H1 (cell line): ENCODE measurements around the gene NUP205. TPM values are rescaled to one million over a fixed set of nuclear protein-coding genes. Genes with fewer than 3 reads are reported as not detected.

Source experiments
- CHD7 ChIP-seq: fragments of 300-600 bp; sonication (generic); IDR thresholded peaks from 2 replicates; pipeline ENCODE4 v1.7.1; 2012; ENCODE audit warnings: low read length, moderate library complexity, mild to moderate bottlenecking, inconsistent platforms; ENCODE audit not compliant: insufficient replicate concordance
- TAF1 ChIP-seq: IDR thresholded peaks from 2 replicates; pipeline ENCODE4 v1.6.1; 2011; ENCODE audit warnings: mild to moderate bottlenecking, low read depth, low read length
- TEAD4 ChIP-seq: IDR thresholded peaks from 2 replicates; pipeline ENCODE4 v1.6.1; 2012; ENCODE audit warnings: low read depth, low read length, inconsistent platforms, mixed read lengths
- polyA plus RNA-seq, 7 experiments: library from polyadenylated mRNA; depleted of rRNA in 3 of 7; stranded (reverse) in 5 of 7; unstranded in 2 of 7; fragments of >200 nt in 5 of 7; fragments of 200-250 nt in 2 of 7; gene quantifications; 1 replicate in 5 of 7; 2 replicates in 1 of 7; 4 replicates in 1 of 7; pipeline versions ENCODE4 v1.2.1 to v1.2.3, GENCODE V29; 2011 to 2013; ENCODE audit warnings: missing spikeins in 2 of 7, mixed read lengths in 2 of 7
- total RNA-seq: library from RNA; stranded (reverse); fragmentation: NEBNext Ultra II Directional; extraction: Animal tissue kit (Norgen Biotek cat#: 25700); gene quantifications from 2 replicates; pipeline ENCODE4 v1.2.1, GENCODE V29; 2021
- TF ChIP-seq, protein P1 (sequence below): IDR thresholded peaks from 2 replicates; pipeline ENCODE4 v1.6.1; 2012; ENCODE audit warnings: low read length, inconsistent platforms

NUP205 gene
- total and polyA plus RNA-seq, 2 of the 8 experiments (the other 6 are each of a cell fraction or from before 2014, with no cell fraction given), result 148 to 216 TPM

- TF ChIP-seq TEAD4 (peak; percentile 10; the same call in 1 of the 2 replicates), CHD7 (no peak), TAF1 (peak; percentile 94)
- TF ChIP-seq, protein P1, sequence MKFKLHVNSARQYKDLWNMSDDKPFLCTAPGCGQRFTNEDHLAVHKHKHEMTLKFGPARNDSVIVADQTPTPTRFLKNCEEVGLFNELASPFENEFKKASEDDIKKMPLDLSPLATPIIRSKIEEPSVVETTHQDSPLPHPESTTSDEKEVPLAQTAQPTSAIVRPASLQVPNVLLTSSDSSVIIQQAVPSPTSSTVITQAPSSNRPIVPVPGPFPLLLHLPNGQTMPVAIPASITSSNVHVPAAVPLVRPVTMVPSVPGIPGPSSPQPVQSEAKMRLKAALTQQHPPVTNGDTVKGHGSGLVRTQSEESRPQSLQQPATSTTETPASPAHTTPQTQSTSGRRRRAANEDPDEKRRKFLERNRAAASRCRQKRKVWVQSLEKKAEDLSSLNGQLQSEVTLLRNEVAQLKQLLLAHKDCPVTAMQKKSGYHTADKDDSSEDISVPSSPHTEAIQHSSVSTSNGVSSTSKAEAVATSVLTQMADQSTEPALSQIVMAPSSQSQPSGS, result no peak
Measured at GRCh38 chr7:135662373-135663114, 104.8 kb downstream of the NUP205 start, which contains the start of gene STMP1 (continued).
